Brain microvascular endothelial cell (primary cell): ENCODE data around the gene LRRC4C.

Experiments used
- DNase-seq: peaks from one replicate; pipeline ENCODE4 v3.0.0-alpha.2; 2020
- H3K27ac ChIP-seq: fragments of 250-450 bp; sonication (Bioruptor Pico); 2 replicates; pipeline ENCODE4 v1.5.1; 2020; ENCODE audit warnings: mild to moderate bottlenecking, moderate library complexity
- H3K27me3 ChIP-seq: fragments of 250-450 bp; sonication (Bioruptor Pico); replicated peaks from 2 replicates; pipeline ENCODE4 v1.5.1; 2020; ENCODE audit warnings: mild to moderate bottlenecking
- H3K36me3 ChIP-seq: fragments of 250-450 bp; sonication (Bioruptor Pico); replicated peaks from 2 replicates; pipeline ENCODE4 v1.5.1; 2020; ENCODE audit warnings: mild to moderate bottlenecking
- H3K4me3 ChIP-seq: 2 replicates; pipeline ENCODE4 v1.5.1; 2011; ENCODE audit warnings: low read depth, mild to moderate bottlenecking, control low read depth, low read length, moderate library complexity
- in situ Hi-C: cut with HindIII; loops from 2 replicates; pipeline ENCODE4 v1.10.0; 2017; ENCODE audit warnings: low sequenced_read_pairs, low pct_ligation_motif_present
- TF ChIP-seq, protein P1 (sequence below): IDR thresholded peaks from 2 replicates; pipeline ENCODE4 v1.5.1; 2011; ENCODE audit warnings: low read depth, mild to moderate bottlenecking, moderate library complexity, low read length, control low read depth, inconsistent platforms; ENCODE audit errors: missing control alignments

Gene LRRC4C

DNA sequence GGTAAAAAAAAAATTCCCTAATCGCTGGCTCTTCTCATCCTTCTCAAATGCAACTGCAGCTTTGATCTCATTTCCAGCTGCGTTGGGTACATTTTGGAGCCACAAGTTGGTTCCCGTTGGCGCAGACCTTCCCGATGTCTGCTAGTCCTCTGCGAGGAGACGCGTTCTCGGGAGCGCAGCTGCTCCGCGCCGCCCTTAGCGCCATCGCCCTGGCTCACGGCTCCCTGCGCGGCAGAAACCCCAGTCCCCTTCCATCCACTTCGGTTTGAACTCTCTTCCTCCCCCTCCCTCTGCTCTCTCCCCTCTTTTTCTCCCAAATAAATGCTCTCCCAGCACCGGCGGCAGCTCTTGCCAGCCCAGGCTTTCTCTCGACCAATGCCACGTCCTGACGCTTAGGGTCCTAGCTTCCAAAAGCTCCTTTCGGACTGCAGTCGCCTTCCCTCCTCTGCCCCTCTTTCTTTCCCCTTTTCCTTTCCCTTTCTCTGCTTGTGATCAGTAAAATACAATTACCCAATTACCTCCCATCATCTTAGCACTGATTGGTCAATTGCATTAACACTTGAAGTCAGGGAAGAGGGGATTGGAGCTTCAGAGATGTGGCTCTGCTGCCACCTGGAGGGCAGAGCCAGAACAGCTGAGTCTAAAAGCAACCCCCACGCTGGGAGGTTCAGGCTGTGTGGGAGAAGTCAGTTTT lies 1165.7 kb downstream of the LRRC4C start:
- no peaks in the 10 kb centered on the region for H3K36me3 ChIP-seq
- in situ Hi-C loops = no loop called here
- H3K27ac ChIP-seq = no peak overlapping the region
- H3K4me3 ChIP-seq = peak overlapping the region; percentile 67
- DNase-seq = peak; percentile 75
- H3K27me3 ChIP-seq = no peaks in the 10 kb centered on the region
- TF ChIP-seq, protein P1, sequence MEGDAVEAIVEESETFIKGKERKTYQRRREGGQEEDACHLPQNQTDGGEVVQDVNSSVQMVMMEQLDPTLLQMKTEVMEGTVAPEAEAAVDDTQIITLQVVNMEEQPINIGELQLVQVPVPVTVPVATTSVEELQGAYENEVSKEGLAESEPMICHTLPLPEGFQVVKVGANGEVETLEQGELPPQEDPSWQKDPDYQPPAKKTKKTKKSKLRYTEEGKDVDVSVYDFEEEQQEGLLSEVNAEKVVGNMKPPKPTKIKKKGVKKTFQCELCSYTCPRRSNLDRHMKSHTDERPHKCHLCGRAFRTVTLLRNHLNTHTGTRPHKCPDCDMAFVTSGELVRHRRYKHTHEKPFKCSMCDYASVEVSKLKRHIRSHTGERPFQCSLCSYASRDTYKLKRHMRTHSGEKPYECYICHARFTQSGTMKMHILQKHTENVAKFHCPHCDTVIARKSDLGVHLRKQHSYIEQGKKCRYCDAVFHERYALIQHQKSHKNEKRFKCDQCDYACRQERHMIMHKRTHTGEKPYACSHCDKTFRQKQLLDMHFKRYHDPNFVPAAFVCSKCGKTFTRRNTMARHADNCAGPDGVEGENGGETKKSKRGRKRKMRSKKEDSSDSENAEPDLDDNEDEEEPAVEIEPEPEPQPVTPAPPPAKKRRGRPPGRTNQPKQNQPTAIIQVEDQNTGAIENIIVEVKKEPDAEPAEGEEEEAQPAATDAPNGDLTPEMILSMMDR = peak; percentile 98

DNA sequence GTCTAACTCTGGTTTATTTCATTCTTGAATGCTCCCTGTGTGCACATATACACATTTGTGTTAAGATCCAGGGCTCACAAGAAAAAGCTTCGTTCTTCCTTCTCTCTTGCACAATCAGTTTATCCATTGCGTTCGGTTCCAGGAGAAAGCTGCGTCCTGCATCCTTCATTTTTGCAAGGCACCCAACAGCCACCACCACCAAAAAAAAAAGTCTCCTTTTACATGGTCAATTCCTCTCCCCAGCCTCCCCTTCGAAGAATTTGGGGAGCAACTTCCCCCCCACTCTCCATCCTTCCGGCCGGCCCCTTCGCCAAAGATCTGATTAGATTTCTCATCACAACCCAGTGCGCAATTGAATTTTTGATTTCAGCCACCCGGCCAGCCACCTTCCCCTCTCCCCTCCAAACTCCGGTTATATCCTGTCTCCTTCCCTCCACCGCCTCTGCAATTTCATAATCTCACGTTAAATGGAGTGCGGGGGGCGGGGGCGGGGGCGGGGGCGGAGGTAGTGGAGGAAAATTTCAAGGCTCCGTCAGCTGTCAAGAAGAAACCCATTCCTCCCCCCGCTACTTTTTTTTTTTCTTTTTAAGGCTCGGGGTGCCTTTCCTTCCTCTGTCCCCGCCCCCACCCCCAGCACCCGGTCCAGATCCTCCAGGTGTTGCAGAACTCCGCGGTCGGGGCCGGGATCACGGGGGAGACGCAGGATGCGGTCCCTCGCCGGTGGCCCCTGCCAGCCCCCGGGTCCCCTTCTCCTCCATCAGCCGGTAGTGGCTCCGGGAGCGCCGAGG lies 1166.5 kb downstream of the LRRC4C start:
- in situ Hi-C loops = no loop called here
- DNase-seq = no peak

DNA sequence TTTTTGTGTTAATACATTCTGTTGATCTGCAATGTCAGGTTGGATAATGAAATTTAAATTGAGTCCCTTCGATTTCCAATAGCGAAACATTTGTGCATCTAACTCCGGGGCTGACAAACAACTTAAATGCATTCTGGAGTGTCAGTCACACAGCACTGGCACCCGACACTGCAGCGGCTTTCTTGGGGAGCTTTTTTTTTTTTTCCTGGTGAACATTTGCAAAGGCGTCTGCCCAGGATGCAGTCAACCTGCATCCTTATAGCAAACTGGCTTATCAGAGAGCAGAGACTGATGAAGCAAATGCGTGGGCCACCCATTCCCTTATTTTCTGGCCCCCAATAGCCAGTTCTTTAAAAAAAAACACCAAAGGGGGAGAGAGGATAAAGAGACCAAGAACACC lies 1167.7 kb downstream of the LRRC4C start:
- Histone ChIP-seq H3K27me3 (no peaks in the 10 kb centered on the region), H3K36me3 (no peaks in the 10 kb centered on the region), H3K27ac (no peak overlapping the region), H3K4me3 (no peak overlapping the region)
- no peak for DNase-seq
- TF ChIP-seq, protein P1 = no peak
- in situ Hi-C loops = no loop called here

More for the DNA sequence above, 1166.5 kb downstream of the LRRC4C start:
- H3K4me3 ChIP-seq = peak overlapping the region; percentile 67
- no peaks in the 10 kb centered on the region for H3K36me3 ChIP-seq
- no peak overlapping the region for H3K27ac ChIP-seq
- TF ChIP-seq, protein P1 = no peak
- no peaks in the 10 kb centered on the region for H3K27me3 ChIP-seq

DNA sequence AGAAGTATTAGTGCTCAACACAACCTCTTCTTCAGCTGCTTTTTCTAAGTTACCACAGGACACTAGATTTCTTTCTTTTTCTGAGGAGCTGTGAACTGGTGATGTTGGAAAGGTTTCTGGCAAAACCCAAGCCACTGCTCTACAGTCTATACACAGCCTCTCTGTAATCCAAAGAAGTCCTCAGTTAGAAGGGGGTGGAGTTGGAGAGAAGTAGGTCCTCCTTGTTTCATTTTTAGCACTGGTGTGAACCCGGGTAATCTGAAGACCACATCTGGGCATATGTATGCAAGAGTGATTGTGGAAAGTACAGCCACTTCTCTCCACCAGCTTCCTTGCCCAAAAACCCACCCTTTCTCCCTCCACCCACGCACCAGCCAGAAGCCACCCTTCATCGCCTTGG lies 1168.1 kb downstream of the LRRC4C start:
- H3K27ac ChIP-seq = no peak overlapping the region
- H3K4me3 ChIP-seq = no peak overlapping the region
- TF ChIP-seq, protein P1 = no peak
- no peaks in the 10 kb centered on the region for H3K36me3 ChIP-seq
- no peaks in the 10 kb centered on the region for H3K27me3 ChIP-seq
- in situ Hi-C loops = no loop called here
- no peak for DNase-seq

DNA sequence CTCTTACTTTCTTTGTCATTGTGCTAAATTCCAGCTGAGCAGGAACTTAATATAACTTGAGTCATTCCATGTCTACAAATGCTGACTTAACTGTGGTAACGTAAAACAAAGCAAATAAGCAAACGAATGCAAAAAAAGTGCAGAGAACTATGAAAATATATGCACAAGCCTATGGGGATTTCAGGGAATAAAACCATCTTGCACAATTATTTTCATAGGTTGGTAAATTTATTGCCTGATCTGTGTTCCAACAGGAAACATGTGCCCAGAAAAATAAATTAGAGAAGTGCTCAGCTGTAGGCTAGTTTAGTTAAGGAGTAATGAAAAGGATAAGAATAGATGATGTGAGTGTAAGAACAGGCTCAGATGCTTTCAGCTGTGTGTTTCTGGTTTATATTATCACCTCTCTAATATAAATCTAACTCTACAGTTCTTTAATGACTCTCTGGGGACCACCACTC lies 1169.3 kb downstream of the LRRC4C start:
- H3K27me3 ChIP-seq = no peaks in the 10 kb centered on the region
- H3K4me3 ChIP-seq = no peak overlapping the region
- in situ Hi-C loops = no loop called here
- DNase-seq = no peak
- no peaks in the 10 kb centered on the region for H3K36me3 ChIP-seq
- TF ChIP-seq, protein P1 = no peak
- no peak overlapping the region for H3K27ac ChIP-seq
